ENCODE results near the gene PTF1A.

Gene PTF1A

DNA sequence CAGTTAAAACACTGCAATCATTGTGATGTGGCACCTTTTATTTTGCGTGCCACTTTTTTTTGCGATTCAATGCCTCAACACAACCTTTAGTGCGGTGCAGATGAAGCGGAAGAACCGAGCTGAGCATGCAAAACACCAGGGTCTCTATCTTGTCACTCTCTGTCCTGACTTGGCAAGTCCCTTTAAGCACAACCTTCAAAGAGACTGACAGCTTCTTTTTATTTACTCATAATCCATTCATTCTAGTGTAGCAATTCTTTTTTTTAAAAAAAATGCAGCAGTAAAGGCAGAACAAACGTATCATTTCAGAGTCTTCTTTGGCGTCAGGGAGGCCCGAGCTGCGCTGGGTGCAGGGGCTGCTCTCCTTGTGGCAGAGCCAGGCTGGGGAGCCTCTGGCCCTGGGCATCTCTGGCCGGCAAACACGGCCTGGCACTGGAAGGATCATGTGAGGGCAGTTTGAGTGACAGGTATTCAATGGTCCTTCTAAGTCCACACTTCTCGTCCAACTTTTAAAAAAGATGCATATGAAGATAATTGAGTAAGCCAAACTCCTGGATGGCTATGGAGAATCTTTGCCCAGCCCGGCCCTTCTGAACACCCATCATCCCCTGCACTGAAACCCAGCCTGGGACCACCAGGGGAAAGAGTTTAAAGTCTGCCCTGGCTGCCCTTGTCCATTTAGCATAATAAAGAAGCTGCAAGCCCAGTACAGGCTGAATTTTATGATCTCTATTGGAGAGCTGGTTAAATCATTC lies 3.9 kb downstream of the PTF1A start:
- peaks cover 14% of the 10 kb centered on the region for H3K4me1 Mint-ChIP-seq (ENCODE audit: low read depth)
- H3K27me3 Mint-ChIP-seq = peaks cover 41% of the 10 kb centered on the region
- H3K9me3 Mint-ChIP-seq (ENCODE audit: low read depth) = no peaks in the 10 kb centered on the region
- H3K36me3 Mint-ChIP-seq = no peaks in the 10 kb centered on the region
- H3K4me3 Mint-ChIP-seq = no peak overlapping the region
- H3K27ac Mint-ChIP-seq = no peak overlapping the region

- Mint-ChIP-seq H3K4me1 (ENCODE audit: low read depth) (peaks cover 14% of the 10 kb centered on the region), H3K36me3 (no peaks in the 10 kb centered on the region), H3K27me3 (peaks cover 47% of the 10 kb centered on the region), H3K27ac (no peak overlapping the region), H3K4me3 (no peak overlapping the region), H3K9me3 (ENCODE audit: low read depth) (no peaks in the 10 kb centered on the region)
Measured at GRCh38 chr10:23196915-23197314, 4.8 kb downstream of the PTF1A start.

DNA sequence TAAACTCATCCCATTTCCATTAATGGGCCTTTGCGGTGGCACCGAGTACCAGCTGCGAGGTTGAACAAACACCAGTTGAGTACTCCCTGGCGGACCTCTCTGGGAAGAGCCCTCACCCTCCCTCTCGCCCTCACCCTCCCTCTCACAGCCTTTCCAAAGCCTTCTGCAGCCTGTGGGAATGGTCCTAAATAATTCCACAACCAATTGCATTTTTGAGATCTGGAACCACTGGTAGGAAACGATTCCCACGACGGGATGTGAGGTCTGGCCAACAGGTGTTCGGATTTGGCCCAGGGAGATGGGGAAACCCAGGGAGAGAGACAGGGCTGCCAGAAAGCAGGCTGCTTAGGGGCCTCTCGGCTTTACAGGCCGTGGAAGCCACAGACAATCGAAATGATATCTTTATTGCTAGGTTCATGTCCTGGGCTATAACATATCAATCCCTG lies 5.3 kb downstream of the PTF1A start:
- Mint-ChIP-seq H3K4me3 (no peak overlapping the region), H3K4me1 (ENCODE audit: low read depth) (peaks cover 14% of the 10 kb centered on the region), H3K27ac (no peak overlapping the region), H3K36me3 (no peaks in the 10 kb centered on the region), H3K27me3 (peaks cover 50% of the 10 kb centered on the region), H3K9me3 (ENCODE audit: low read depth) (no peaks in the 10 kb centered on the region)

GRCh38 chr10:23198610-23198939 lies 6.5 kb downstream of the PTF1A start:
- no peak overlapping the region for H3K4me3 Mint-ChIP-seq
- H3K36me3 Mint-ChIP-seq = no peaks in the 10 kb centered on the region
- H3K4me1 Mint-ChIP-seq (ENCODE audit: low read depth) = peaks cover 14% of the 10 kb centered on the region
- no peak overlapping the region for H3K27ac Mint-ChIP-seq
- peaks cover 51% of the 10 kb centered on the region for H3K27me3 Mint-ChIP-seq
- H3K9me3 Mint-ChIP-seq (ENCODE audit: low read depth) = no peaks in the 10 kb centered on the region

DNA sequence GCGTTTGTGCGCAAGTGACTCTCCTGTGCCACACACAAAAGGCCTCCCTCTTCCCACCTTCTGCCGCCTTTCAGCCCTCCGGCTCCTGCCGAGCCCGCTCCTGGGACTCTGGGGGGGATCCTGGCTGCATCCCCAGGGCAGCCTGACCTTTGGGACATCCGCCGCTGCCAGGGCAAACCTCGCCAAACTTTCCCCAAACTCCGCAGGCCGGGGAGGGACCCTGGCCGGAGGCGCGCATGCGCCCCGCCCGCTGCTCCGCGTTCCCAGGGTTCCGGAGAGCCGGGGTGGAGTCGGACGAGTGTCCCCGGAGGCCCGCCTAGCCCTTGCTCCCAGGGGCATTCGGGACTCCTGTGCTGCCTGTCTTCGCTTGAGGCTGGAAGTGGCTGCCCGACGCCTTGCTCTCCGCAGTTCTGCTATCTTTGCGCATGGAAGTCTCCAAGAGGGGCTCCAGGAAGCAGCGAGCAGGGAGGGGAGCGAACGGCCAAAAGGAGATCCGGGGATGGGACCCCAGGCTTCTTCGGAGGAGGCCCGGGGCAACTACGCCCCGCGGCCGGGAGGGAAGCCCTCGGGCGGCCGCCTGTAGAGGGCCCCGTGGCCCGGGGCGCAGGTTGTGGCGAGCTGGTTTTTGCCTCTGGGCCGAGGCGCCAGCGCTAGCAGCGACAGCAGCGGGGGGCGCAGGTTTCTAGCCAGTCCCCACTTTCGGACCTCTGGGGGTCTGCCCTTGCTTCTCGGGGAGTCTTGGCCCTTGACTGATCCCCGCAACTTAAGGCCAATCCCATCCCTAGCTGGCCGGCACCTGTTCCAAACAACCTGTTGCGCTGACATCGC lies 7.0 kb downstream of the PTF1A start:
- Mint-ChIP-seq H3K4me1 (ENCODE audit: low read depth) (peaks cover 12% of the 10 kb centered on the region), H3K27ac (no peak overlapping the region), H3K9me3 (ENCODE audit: low read depth) (no peaks in the 10 kb centered on the region), H3K27me3 (peaks cover 52% of the 10 kb centered on the region), H3K4me3 (no peak overlapping the region), H3K36me3 (no peaks in the 10 kb centered on the region)

DNA sequence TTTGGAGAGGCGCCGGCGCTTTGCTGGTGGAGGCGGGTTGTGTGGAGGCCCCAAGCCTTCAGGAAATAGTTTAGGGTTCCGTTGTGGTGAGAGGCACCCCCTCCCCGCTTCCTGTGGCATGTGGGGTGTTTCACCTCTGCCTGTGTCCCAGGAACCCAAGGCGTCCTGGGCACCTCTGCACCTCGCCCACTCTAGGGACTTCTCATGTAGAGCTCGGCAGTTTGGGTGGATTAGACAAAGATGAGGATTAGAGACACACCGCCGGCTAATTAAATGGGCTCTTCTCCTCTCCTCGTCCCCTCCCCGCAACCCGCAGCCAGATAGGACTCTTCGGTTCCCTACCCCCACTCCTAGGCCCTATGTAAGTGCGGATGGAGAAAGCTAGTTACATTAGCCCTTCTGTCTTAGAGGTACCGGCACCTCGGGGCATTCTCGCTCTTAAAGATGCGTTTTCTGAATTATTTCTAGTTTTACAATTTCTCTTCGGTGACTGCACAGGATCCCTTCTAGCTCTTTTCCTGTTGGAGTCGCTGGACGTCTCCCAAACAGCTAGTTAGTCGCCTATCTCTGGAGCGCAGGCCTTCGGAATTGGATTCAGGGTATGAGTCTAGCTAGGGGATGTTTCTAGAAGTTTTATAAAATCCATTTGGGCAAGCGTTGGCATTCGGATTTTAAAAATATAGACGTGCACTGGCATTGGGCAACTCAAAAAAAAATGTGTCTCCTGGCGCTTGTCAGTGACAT lies 7.8 kb downstream of the PTF1A start:
- no peaks in the 10 kb centered on the region for H3K9me3 Mint-ChIP-seq (ENCODE audit: low read depth)
- H3K27me3 Mint-ChIP-seq = peaks cover 55% of the 10 kb centered on the region
- no peak overlapping the region for H3K27ac Mint-ChIP-seq
- no peak overlapping the region for H3K4me3 Mint-ChIP-seq
- peaks cover 12% of the 10 kb centered on the region for H3K4me1 Mint-ChIP-seq (ENCODE audit: low read depth)
- H3K36me3 Mint-ChIP-seq = no peaks in the 10 kb centered on the region

GRCh38 chr10:23200586-23200985 lies 8.5 kb downstream of the PTF1A start:
- Mint-ChIP-seq H3K4me1 (ENCODE audit: low read depth) (peaks cover 10% of the 10 kb centered on the region), H3K4me3 (no peak overlapping the region), H3K27me3 (peaks cover 52% of the 10 kb centered on the region), H3K36me3 (no peaks in the 10 kb centered on the region), H3K9me3 (ENCODE audit: low read depth) (no peaks in the 10 kb centered on the region), H3K27ac (no peak overlapping the region)

DNA sequence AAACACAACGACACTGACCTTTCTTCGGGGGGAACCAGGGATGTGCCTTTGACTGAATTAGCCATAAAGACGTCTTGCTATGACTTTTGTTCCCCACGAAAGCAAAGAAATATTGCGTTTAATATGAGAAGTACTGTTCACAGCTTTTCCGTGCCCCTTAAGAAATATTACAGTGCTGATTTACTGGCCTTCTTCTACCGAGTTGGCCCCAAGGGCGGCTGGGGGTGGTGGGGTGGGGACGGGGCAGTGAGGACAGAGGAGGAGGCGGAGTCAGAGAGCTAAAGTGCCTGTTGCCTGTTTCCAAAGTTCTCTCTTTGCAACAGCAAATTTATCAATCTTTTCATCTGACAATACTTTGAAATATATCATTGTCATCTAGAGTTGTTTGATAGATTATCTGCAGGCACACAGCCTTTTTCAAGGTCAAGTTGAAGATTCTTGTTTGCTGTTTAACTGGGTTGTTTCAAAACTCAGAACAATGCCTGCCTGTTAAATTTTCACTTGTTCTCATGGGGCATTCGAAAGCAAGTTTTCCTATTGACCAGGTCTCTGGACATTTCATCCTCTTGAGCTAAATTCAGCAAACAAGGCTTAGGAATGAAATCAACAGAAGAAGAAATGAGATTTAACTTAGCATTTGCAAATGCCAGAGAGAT lies 9.0 kb downstream of the PTF1A start:
- no peak overlapping the region for H3K27ac Mint-ChIP-seq
- peaks cover 7% of the 10 kb centered on the region for H3K4me1 Mint-ChIP-seq (ENCODE audit: low read depth)
- peaks cover 51% of the 10 kb centered on the region for H3K27me3 Mint-ChIP-seq
- H3K36me3 Mint-ChIP-seq = no peaks in the 10 kb centered on the region
- no peaks in the 10 kb centered on the region for H3K9me3 Mint-ChIP-seq (ENCODE audit: low read depth)
- H3K4me3 Mint-ChIP-seq = no peak overlapping the region

DNA sequence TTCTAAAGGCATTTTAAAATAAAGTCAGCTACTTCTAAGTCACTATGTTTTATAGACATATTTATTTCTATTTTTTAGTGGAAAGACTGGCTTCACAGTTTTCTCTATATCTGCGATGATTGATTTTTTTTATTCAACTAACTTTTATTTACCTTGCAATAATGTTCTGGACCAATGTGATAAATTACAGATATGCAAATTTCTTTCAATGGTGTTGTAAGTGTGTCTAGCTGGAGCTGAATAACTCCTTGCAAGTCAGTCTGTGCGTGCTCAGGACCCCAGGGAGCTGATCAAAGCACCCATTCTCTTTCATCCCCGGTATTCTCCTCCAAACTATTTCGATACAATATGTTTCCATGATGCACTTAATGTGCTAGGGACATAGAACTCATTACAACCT lies 9.7 kb downstream of the PTF1A start:
- no peak overlapping the region for H3K4me3 Mint-ChIP-seq
- no peaks in the 10 kb centered on the region for H3K9me3 Mint-ChIP-seq (ENCODE audit: low read depth)

GRCh38 chr10:23202779-23203178 lies 10.7 kb downstream of the PTF1A start:
- Mint-ChIP-seq H3K9me3 (ENCODE audit: low read depth) (no peaks in the 10 kb centered on the region), H3K4me1 (ENCODE audit: low read depth) (peaks cover 7% of the 10 kb centered on the region), H3K27ac (no peak overlapping the region), H3K4me3 (no peak overlapping the region), H3K27me3 (peaks cover 42% of the 10 kb centered on the region), H3K36me3 (no peaks in the 10 kb centered on the region)

More for the DNA sequence above, 9.7 kb downstream of the PTF1A start:
- peaks cover 7% of the 10 kb centered on the region for H3K4me1 Mint-ChIP-seq (ENCODE audit: low read depth)
- H3K27me3 Mint-ChIP-seq = peaks cover 44% of the 10 kb centered on the region
- H3K27ac Mint-ChIP-seq = no peak overlapping the region
- H3K36me3 Mint-ChIP-seq = no peaks in the 10 kb centered on the region

DNA sequence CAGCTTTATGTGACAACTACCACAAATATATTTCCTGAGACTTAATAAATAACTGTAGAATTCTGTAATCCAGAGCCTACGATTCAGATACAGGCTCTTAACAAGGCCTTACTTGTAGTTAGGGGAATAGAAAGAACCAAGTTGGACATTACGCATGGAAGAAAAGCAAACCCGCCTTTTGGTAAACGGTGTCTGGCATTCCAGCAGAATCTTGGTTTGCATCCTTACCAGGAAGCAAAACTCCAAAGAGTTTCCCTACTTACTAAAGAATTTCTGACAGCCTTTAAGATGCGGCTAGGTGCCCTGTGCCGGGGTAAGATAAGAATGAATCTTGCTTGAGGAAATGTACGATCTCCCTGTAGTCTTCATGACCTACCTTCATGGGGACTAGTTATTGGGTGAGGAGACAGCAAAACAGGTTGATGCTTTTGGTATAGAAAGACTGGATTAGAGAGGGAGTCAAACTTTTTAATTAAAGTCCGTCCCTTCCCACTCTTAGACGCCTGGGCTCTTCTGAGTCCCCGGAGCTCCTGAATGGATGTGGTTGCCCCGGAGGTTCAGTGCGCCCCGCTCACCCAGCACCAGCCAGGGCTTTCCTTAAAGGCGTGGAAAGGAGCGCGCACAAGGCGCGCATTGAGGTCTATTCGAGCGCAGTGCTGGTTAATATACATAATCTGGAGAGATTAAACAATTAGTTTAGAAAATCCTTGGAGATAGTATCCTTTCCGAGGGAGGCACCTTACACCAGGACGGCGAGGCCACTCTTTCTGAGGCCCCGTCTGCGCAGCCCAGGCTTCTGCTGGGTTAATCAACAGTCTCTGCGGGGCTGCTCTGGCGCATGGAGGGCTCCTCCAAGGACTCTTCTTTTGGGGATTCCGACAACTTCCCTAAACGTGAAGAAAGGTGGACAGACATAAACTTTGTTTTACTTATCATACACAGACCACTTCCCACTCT lies 11.5 kb downstream of the PTF1A start:
- no peaks in the 10 kb centered on the region for H3K9me3 Mint-ChIP-seq (ENCODE audit: low read depth)
- H3K4me3 Mint-ChIP-seq = no peak overlapping the region
- H3K4me1 Mint-ChIP-seq (ENCODE audit: low read depth) = peaks cover 2% of the 10 kb centered on the region
- H3K27ac Mint-ChIP-seq = no peak overlapping the region
- peaks cover 35% of the 10 kb centered on the region for H3K27me3 Mint-ChIP-seq
- no peaks in the 10 kb centered on the region for H3K36me3 Mint-ChIP-seq

GRCh38 chr10:23204773-23205172 lies 12.7 kb downstream of the PTF1A start:
- no peak overlapping the region for H3K4me3 Mint-ChIP-seq
- peaks cover 37% of the 10 kb centered on the region for H3K27me3 Mint-ChIP-seq
- no peaks in the 10 kb centered on the region for H3K36me3 Mint-ChIP-seq
- peaks cover 2% of the 10 kb centered on the region for H3K4me1 Mint-ChIP-seq (ENCODE audit: low read depth)
- no peak overlapping the region for H3K27ac Mint-ChIP-seq
- H3K9me3 Mint-ChIP-seq (ENCODE audit: low read depth) = no peaks in the 10 kb centered on the region

- Mint-ChIP-seq H3K27me3 (peaks cover 33% of the 10 kb centered on the region), H3K9me3 (ENCODE audit: low read depth) (no peaks in the 10 kb centered on the region), H3K36me3 (no peaks in the 10 kb centered on the region), H3K4me3 (no peak overlapping the region), H3K27ac (no peak overlapping the region), H3K4me1 (ENCODE audit: low read depth) (no peaks in the 10 kb centered on the region)
Measured at GRCh38 chr10:23205972-23206642, 14.0 kb downstream of the PTF1A start.
